GM18505 (cell line): ENCODE measurements around the gene CCDC63.

Experiments used
- ATAC-seq: cut with Tn5 transposase; IDR thresholded peaks from one replicate; pipeline ENCODE4 v1.9.1; 2021; ENCODE audit not compliant: unreplicated experiment
- POLR2A ChIP-seq: IDR thresholded peaks from 4 replicates; pipeline ENCODE4 v1.6.1; 2011; ENCODE audit warnings: borderline replicate concordance; ENCODE audit not compliant: insufficient read depth, insufficient read length; ENCODE audit errors: extremely low read depth

Gene CCDC63

DNA sequence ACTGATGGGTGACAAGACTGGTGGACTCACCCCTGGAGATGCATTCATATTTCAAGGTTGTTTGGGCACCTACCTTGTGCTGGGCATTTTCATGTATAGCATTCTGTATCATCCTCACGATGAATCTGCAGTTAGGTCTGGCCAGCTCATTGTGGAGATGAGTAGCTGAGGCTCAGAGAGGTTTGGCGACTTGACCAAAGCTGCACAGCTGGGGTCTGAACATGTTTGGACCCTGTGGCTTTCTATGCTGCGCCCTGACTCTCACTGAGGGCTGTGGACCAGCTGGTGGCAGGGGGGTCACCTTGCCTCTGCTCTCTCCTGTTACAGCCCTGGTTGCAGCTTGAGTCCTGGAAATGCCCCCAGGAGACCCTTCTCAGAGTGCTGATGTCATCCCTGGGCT is 24.9 kb upstream of the CCDC63 start:
- no peak for ATAC-seq
- no peak for TF ChIP-seq POLR2A

DNA sequence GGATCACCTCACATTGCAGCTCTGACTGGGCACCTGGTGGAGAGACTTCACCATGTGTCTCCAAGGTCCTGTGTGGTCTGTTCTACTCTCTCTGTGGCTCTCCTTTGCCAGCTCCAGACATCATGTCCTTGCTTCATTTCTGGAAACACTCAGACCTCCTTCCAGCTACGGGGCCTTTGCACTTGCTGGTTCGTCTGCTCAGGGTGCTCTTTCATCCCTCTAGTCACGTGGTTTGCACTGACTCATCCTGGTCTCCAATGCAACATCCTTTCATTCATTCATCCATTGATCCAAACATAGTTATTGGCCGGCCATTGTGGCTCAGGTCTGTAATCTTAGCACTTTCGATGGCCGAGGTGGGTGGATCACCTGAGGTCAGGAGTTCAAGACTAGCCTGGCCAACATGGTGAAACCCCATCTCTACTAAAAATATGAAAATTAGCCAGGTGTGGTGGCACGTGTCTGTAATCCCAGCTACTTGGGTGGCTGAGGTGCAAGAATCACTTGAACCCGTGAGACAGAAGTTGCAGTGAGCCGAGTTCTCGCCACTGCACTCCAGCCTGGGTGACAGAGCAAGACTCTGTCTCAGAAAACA is 23.9 kb upstream of the CCDC63 start:
- TF ChIP-seq POLR2A: no peak
- no peak for ATAC-seq

DNA sequence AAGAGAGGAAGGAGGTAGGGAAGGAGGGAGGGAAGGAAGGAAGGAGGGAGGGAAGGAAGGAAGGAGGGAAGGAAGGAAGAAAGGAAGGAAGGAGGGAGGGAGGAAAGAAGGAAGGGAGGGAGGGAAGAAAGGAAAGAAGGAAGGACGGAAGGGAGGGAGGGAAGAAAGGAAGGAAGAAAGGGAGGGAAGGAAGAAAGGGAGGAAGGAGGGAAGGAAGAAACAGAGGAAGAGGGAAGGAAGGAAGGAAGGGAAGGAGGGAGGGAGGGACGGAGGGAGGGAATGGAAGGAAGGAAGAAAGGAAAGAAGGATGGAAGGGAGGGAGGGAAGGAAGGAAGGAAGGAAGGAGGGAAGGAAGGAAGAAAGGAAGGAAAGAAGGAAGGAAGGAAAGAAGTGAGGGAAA is 22.4 kb upstream of the CCDC63 start:
- no peak for TF ChIP-seq POLR2A
- no peak for ATAC-seq

- no peak for ATAC-seq
- no peak for TF ChIP-seq POLR2A
These were observed 21.3 kb upstream of the CCDC63 start for GRCh38 chr12:110825530-110825929.

DNA sequence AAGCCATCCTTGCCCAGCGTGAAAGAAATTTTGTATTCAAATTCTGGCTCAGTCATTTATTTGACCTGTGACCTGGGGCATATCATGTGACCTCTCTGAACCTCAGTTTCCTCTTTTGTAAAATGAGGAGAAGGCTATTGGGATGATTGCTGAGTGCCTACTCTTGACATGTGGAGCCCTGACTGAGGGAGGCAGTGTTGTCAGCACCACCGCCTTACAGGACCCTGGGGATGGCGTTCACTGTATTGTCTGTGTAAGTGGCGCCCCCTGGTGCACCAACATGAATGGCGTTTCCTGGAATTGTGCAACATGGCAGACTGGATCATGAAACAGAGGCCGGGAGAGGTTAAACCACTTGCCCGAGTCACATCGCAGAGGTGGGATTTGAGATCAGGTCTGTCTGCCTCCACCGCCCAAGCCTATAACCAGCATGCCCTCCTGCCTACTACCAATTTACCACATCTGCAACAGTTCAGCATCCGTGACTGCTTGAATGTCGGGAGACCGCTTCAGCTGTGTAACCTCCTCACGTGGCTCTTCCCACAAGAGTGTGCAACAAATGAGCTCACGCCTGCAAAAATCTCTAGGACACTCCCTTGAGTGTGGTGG is 20.1 kb upstream of the CCDC63 start:
- TF ChIP-seq POLR2A: no peak
- no peak for ATAC-seq

DNA sequence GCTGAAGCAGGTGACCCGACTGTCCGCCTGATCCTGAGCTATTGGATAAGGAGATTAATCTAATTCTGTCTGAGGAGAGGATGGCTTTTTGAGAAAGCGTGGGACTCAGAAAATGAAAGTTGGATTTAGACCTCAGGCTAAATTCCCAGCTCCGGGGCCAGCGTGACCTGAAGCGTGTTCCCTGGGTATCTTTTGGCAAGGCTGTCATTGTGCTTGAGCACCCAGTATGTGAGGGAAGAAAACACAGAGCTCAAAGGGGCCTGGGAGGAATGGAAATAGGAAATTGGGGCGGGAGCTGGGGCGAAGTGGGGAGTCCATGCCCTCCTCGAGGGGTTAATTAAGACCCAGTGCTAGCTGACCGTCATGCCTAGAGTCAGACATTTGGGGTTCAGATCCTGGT is 17.5 kb upstream of the CCDC63 start:
- no peak for TF ChIP-seq POLR2A
- ATAC-seq: no peak

DNA sequence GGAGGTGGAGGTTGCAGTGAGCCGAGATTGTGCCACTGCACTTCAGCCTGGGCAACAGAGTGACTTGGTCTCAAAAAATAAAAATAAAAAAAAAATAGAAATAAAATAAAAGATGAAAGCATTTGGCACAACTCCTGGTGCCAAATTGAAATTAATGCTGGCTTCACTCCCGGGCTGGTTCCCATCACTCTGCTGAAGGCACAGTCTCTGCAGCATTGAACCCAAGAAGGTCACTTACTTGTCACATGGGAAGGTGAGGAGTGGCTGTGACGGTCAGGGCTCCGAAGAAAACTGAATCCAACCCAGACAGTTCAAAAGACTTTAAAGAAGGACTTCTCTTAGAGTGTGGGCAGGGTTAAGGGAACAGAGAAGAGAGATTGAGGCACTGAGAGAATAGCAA is 10.5 kb upstream of the CCDC63 start:
- no peak for ATAC-seq
- TF ChIP-seq POLR2A: no peak

DNA sequence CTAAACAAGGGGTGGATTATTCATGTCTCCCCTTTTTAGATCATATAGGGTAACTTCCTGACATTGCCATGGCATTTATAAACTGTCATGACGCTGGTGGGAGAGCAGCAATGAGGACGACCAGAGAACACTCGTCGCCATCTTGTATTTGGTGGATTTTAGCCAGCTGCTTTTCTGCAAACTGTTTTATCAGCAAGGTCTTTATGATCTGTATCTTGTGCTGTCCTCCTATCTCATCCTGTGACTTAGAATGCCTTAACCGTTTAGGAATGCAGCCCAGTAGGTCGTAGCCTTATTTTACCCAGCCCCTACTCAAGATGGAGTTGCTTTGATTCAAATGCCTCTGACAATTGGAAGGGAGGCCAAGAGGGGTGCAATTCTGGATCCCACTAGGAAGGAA is 5.8 kb upstream of the CCDC63 start:
- no peak for TF ChIP-seq POLR2A
- no peak for ATAC-seq

DNA sequence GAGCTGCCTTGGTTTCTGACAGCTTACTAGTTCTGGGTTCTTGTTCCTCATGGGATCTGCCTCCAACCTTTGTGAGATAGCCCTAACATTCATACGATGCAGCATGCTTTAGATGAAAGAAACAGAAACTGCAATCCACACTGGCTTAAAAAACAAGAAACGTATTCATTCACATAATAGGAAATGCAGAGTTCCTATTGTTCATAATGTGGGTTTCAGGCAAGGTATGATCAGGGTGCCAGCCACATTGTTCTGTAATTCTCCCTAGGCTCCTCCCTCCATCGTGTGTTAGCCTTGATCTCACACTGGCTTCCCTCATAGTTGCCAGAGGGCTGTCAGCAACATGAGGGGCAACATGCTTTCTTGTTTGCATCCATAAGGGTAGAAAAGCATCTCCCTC is 2.7 kb upstream of the CCDC63 start:
- no peak for TF ChIP-seq POLR2A
- no peak for ATAC-seq

GRCh38 chr12:110844551-110845338 is 2.0 kb upstream of the CCDC63 start:
- TF ChIP-seq POLR2A: no peak
- no peak for ATAC-seq

- no peak for ATAC-seq
These were observed 1.5 kb upstream of the CCDC63 start for GRCh38 chr12:110845339-110845682.

DNA sequence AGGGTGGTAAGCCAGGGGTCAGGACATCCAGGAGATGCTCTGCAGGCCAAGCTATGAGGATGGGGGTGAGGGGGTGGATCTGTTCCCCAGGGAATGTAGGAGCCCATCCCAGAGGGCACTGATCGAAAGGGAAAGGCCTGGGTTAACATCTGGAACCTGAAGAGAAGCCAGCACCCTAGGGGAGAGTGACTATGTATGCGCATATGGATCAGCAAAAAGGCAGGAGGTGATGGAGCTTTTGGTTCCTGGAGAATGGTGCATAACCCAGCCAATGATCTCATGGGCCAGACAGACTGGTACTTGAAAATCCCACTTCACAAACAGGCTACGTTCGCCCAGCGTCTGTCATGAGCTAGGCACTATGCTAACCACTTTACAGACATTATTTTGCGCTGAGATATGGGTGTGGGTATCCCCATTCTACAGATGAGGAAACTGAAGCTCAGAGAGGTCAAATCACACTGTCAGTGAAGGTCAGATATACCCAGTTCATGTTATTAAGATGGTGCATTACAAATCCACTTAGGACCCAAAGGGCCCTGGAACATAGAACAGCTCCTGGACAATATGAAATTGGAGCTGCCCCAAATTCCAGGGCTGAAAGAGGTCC is 1.6 kb downstream of the CCDC63 start:
- TF ChIP-seq POLR2A: no peak
- no peak for ATAC-seq

More at GRCh38 chr12:110845339-110845682, 1.5 kb upstream of the CCDC63 start:
- no peak for TF ChIP-seq POLR2A

- no peak for ATAC-seq
- no peak for TF ChIP-seq POLR2A
These were observed 2.4 kb downstream of the CCDC63 start for GRCh38 chr12:110849221-110849620.
